ENCODE measurements around the gene PTGR3. TPM values are rescaled to one million over a fixed set of nuclear protein-coding genes. Genes with fewer than 3 reads are reported as not detected.

PTGR3 gene
- total and polyA plus RNA-seq, 2 of the 8 experiments (the other 6 are each of a cell fraction or from before 2014, with no cell fraction given): 2.0 to 3.6 TPM

DNA sequence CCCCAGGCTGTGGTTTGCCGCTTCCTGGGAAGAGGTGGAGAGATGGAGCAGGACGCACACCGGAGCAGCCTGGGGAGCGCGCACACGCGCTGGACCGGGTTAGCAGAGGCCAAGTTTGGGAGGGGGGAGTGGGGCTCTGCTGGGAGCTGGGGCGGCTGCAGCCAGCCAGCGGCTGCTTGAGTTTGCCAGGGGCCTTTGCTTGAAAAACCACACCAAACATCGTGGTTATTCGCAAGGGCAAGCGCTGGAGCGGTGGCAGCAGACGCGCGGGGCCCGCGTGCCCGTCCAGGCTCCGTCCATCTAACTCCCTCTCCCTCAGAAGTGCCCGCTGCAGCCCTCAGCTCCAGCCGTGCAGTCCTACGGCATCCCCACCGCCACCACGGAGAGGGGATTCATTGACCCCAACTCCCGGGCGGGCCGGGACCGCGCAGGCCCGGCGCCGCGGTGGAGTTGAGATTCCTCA lies 4.6 kb downstream of the PTGR3 start:
- TF ChIP-seq RXRA (IDR thresholded peaks at IDR 0.05; ENCODE audit: insufficient read depth, low read depth, low read length) (no peak), NRF1 (IDR thresholded peaks at IDR 0.05; ENCODE audit: low read depth, low read length) (no peak), JUN (IDR thresholded peaks at IDR 0.05; ENCODE audit: low read depth, low read length) (no peak), BACH1 (IDR thresholded peaks at IDR 0.05; ENCODE audit: low read length) (no peak), MAFK (IDR thresholded peaks at IDR 0.05; ENCODE audit: low read depth, low read length) (no peak), ASH2L (IDR thresholded peaks at IDR 0.05; ENCODE audit: low read length) (peak; percentile 55), KDM4A (IDR thresholded peaks at IDR 0.05; ENCODE audit: low read depth, low read length, severe bottlenecking) (peak; percentile 56), RBBP5 (IDR thresholded peaks at IDR 0.05; ENCODE audit: borderline replicate concordance, low read depth, low read length) (peak; percentile 27; the same call in 1 of the 2 replicates), EZH2 (IDR thresholded peaks at IDR 0.05; ENCODE audit: low read depth, low read length, severe bottlenecking) (peak; percentile 71), CTBP2 (IDR thresholded peaks at IDR 0.05; ENCODE audit: borderline replicate concordance, insufficient read depth, insufficient read length, low read length) (no peak)
- TF ChIP-seq, protein P1, sequence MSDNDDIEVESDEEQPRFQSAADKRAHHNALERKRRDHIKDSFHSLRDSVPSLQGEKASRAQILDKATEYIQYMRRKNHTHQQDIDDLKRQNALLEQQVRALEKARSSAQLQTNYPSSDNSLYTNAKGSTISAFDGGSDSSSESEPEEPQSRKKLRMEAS (IDR thresholded peaks at IDR 0.05): peak; percentile 40; the same call in 1 of the 2 replicates
- Histone ChIP-seq H3K27ac (ENCODE audit: low read depth, low read length) (no peak overlapping the region), H2BK12ac (ENCODE audit: low read depth, low read length) (no peak overlapping the region), H2BK20ac (ENCODE audit: low read length) (no peak overlapping the region), H3K4me3 (ENCODE audit: extremely low read depth in 1 of 4, insufficient read depth in 2 of 4, low read depth in 3 of 4, low read length in 4 of 4) (peak overlapping the region; percentile 32 to 70 (median 48)), H3K36me3 (ENCODE audit: control insufficient read depth in 2 of 4, insufficient read depth in 4 of 4, low read length in 3 of 4) (no peaks in the 10 kb centered on the region; a peak in 1 of 8 replicates), H3K4me2 (ENCODE audit: insufficient read depth in 1 of 2, low read depth in 2 of 2, low read length in 2 of 2) (peak overlapping the region; percentile 89 to 94), H3K79me1 (ENCODE audit: low read depth, low read length) (no peaks in the 10 kb centered on the region), H2AFZ (ENCODE audit: low read length) (no peak overlapping the region), H4K8ac (ENCODE audit: extremely low read depth, insufficient read depth, low read length) (no peak overlapping the region), H3K56ac (replicated peaks; ENCODE audit: insufficient read length, low read depth, low read length) (no peak overlapping the region), H4K20me1 (replicated peaks in 1 of 2; ENCODE audit: control insufficient read depth in 1 of 2, insufficient read depth in 2 of 2, low read length in 2 of 2) (peaks cover 12 to 20% of the 10 kb centered on the region in 2 experiments), H3K9ac (replicated peaks in 1 of 4; ENCODE audit: extremely low read depth in 1 of 4, low read depth in 3 of 4, low read length in 3 of 4) (no peak overlapping the region), H3K23me2 (ENCODE audit: low read depth, low read length) (peaks cover 16% of the 10 kb centered on the region), H3K4me1 (replicated peaks in 1 of 4; ENCODE audit: control insufficient read depth in 3 of 4, insufficient read depth in 4 of 4, low read length in 3 of 4) (peaks cover 4 to 31% (median 21%) of the 10 kb centered on the region in 4 experiments), H4K5ac (ENCODE audit: insufficient read length, low read depth, low read length) (no peak overlapping the region), H2BK5ac (ENCODE audit: low read depth, low read length) (no peak overlapping the region), H3K18ac (ENCODE audit: extremely low read depth, low read length) (no peak overlapping the region), H3K23ac (ENCODE audit: insufficient read length) (no peak overlapping the region), H2AK5ac (ENCODE audit: low read depth, low read length) (no peak overlapping the region), H3K4ac (replicated peaks; ENCODE audit: insufficient read length, low read depth, low read length) (no peak overlapping the region), H3K9me3 (ENCODE audit: insufficient read depth in 2 of 2, low read depth in 1 of 2, low read length in 1 of 2) (no peaks in the 10 kb centered on the region), H3K14ac (ENCODE audit: insufficient read length) (no peak overlapping the region), H2BK15ac (ENCODE audit: low read length) (no peak overlapping the region), H3K79me2 (ENCODE audit: control insufficient read depth in 1 of 2, insufficient read depth in 2 of 2, low read length in 2 of 2) (no peaks in the 10 kb centered on the region), H2BK120ac (replicated peaks; ENCODE audit: low read depth, low read length) (no peak overlapping the region), H3K27me3 (replicated peaks in 1 of 4; ENCODE audit: control insufficient read depth in 3 of 4, extremely low read depth in 1 of 4, insufficient read depth in 3 of 4, low read length in 3 of 4) (peaks cover 43 to 71% (median 56%) of the 10 kb centered on the region in 4 experiments), H4K91ac (replicated peaks; ENCODE audit: insufficient read length, low read length) (no peak overlapping the region)
- peak in 1 of 2 experiments; percentile 70 for DNase-seq (ENCODE audit: low read depth in 1 of 2, low spot score in 2 of 2)
- CTCF ChIA-PET (ENCODE audit: partially characterized antibody): interaction anchor here (0.9 to 1.4 kb wide), 2 partner anchors 275 to 307 kb away, joined by 3 to 5 read pairs; no protein-coding TSS in a partner anchor
- POLR2A ChIA-PET (ENCODE audit: partially characterized antibody): no interaction called here
- 3% methylated on average over 33 of the region's 35 CpGs; no CpG with 5 or more reads in 1 of the 2 experiments for WGBS, 2 experiments (ENCODE audit: extremely low coverage in 1 of 2, insufficient coverage in 1 of 2, insufficient read length in 1 of 2, insufficient replicate concordance in 2 of 2, low coverage in 1 of 2, low lambda C conversion rate in 2 of 2, missing lambda C conversion rate in 1 of 2)
- no peak for FAIRE-seq

All from H1 (cell line).